Osteoblast (primary cell): Measurements from ENCODE around the gene MICAL3. TPM values are rescaled to one million over a fixed set of nuclear protein-coding genes. Genes with fewer than 3 reads are reported as not detected.

Source experiments
- DNase-seq: peaks from one replicate; pipeline ENCODE4 v3.0.0; 2011; ENCODE audit warnings: low spot score, mixed read lengths; ENCODE audit not compliant: insufficient read length; ENCODE audit errors: missing footprints
- H2AFZ ChIP-seq: 2 replicates; pipeline ENCODE4 v1.6.0; 2011; ENCODE audit warnings: mild to moderate bottlenecking, low read length
- H3K27ac ChIP-seq: 2 replicates; pipeline ENCODE4 v1.5.1; 2011; ENCODE audit warnings: mild to moderate bottlenecking, low read depth, low read length, moderate library complexity
- H3K27me3 ChIP-seq: 2 replicates; pipeline ENCODE4 v1.6.0; 2012; ENCODE audit warnings: mild to moderate bottlenecking, control low read depth, inconsistent platforms, low read length, moderate library complexity; ENCODE audit not compliant: insufficient read depth
- H3K36me3 ChIP-seq: 2 replicates; pipeline ENCODE4 v1.5.1; 2011; ENCODE audit warnings: mild to moderate bottlenecking, low read length, control low read depth, moderate library complexity; ENCODE audit not compliant: insufficient read depth
- H3K4me1 ChIP-seq: 2 replicates; pipeline ENCODE4 v1.5.1; 2011; ENCODE audit warnings: mild to moderate bottlenecking, low read length, control low read depth, moderate library complexity; ENCODE audit not compliant: insufficient read depth
- H3K4me2 ChIP-seq: 2 replicates; pipeline ENCODE4 v1.6.0; 2011; ENCODE audit warnings: mild to moderate bottlenecking, low read length; ENCODE audit not compliant: insufficient read depth
- H3K4me3 ChIP-seq: fragments of 200-600 bp; sonication (generic); 3 replicates; pipeline ENCODE4 v1.5.1; 2012; ENCODE audit warnings: mild to moderate bottlenecking, low read length, inconsistent platforms; ENCODE audit not compliant: insufficient read depth
- H3K79me2 ChIP-seq: 2 replicates; pipeline ENCODE4 v1.6.0; 2012; ENCODE audit warnings: mild to moderate bottlenecking, low read length, control low read depth, inconsistent platforms; ENCODE audit not compliant: insufficient read depth
- H3K9me3 ChIP-seq: 2 replicates; pipeline ENCODE4 v1.5.1; 2011; ENCODE audit warnings: low read depth, low read length, control low read depth
- H4K20me1 ChIP-seq: 2 replicates; pipeline ENCODE4 v1.6.0; 2012; ENCODE audit warnings: mild to moderate bottlenecking, low read length, control low read depth; ENCODE audit not compliant: insufficient read depth
- total RNA-seq: library from RNA; depleted of rRNA; stranded (reverse); fragments of >200 nt; gene quantifications from 2 replicates; pipeline ENCODE4 v1.2.3, GENCODE V29; 2012
- TF ChIP-seq, protein P1 (sequence below): IDR thresholded peaks from 2 replicates; pipeline ENCODE4 v1.5.1; 2011; ENCODE audit warnings: mild to moderate bottlenecking, low read depth, low read length, moderate library complexity; ENCODE audit errors: extremely low read depth

MICAL3 gene
- total RNA-seq, 1 donor, result 35.1 TPM

DNA sequence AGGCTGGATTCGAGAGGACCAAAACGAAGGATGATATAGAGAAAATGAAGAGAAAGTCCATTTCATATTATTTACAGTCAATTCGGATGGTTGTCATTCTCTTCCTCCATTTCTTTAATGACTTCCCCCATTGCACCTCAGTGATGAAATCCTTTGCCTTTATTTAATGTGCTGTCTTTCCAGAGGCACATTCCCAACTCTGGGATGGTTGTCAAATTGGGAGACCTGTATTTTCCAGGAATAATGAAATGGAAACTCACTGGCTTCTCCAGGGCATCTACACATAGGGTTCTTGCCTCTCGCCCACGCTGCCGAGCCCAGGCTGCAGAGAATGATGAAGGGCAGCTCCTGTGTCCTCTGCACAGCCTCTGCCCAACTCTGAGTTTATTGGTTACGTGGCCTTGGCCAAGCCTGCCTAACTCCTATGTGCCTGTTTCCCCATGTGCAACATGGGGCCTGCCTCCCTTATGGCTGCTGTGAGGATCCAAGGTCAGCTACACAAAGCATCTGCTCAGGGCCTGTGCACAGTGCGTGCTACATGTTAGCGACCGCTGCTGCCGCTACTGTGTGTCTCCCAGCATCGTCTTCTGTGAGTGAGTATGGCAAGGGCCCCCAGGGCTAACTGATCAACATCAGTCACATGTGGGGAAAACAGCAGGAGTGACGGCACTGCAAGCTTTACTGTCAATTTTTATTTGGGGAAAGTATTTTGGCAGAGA is 168.6 kb downstream of the MICAL3 start:
- H3K36me3 ChIP-seq, result peaks cover 16% of the 10 kb centered on the region
- H4K20me1 ChIP-seq, result no peaks in the 10 kb centered on the region
- no peaks in the 10 kb centered on the region for H3K9me3 ChIP-seq
- no peak for DNase-seq
- no peaks in the 10 kb centered on the region for H3K4me1 ChIP-seq
- H3K4me3 ChIP-seq, result no peak overlapping the region
- no peaks in the 10 kb centered on the region for H3K27me3 ChIP-seq
- H3K4me2 ChIP-seq, result no peak overlapping the region
- no peaks in the 10 kb centered on the region for H3K79me2 ChIP-seq
- TF ChIP-seq, protein P1, sequence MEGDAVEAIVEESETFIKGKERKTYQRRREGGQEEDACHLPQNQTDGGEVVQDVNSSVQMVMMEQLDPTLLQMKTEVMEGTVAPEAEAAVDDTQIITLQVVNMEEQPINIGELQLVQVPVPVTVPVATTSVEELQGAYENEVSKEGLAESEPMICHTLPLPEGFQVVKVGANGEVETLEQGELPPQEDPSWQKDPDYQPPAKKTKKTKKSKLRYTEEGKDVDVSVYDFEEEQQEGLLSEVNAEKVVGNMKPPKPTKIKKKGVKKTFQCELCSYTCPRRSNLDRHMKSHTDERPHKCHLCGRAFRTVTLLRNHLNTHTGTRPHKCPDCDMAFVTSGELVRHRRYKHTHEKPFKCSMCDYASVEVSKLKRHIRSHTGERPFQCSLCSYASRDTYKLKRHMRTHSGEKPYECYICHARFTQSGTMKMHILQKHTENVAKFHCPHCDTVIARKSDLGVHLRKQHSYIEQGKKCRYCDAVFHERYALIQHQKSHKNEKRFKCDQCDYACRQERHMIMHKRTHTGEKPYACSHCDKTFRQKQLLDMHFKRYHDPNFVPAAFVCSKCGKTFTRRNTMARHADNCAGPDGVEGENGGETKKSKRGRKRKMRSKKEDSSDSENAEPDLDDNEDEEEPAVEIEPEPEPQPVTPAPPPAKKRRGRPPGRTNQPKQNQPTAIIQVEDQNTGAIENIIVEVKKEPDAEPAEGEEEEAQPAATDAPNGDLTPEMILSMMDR, result no peak
- H3K27ac ChIP-seq, result no peak overlapping the region
- no peak overlapping the region for H2AFZ ChIP-seq

DNA sequence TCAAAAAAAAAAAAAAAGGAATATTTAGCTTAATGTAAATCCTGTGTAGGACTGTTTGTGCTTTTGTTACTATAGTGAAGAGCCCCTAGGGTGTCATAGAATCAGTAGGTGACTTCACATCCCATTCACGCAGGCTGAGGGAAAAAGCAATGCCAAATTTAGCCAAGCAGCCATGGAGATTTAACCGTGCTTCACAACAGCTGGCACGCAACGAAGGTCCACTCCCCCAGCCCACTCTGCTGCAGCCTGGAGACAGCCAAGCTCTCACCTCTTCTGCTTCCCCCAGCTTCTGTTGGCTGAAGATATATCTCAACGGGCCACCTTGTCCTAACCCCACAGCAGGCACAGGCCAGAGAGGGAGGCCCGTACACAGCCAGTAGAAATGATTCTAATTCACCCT is 171.3 kb downstream of the MICAL3 start:
- H3K4me3 ChIP-seq, result no peak overlapping the region

GRCh38 chr22:17851759-17852158 is 172.6 kb downstream of the MICAL3 start:
- H3K27ac ChIP-seq, result no peak overlapping the region
- no peaks in the 10 kb centered on the region for H3K9me3 ChIP-seq
- TF ChIP-seq, protein P1, result no peak
- DNase-seq, result no peak
- H3K27me3 ChIP-seq, result no peaks in the 10 kb centered on the region
- H3K4me2 ChIP-seq, result no peak overlapping the region
- H3K4me3 ChIP-seq, result no peak overlapping the region
- H2AFZ ChIP-seq, result no peak overlapping the region
- H3K79me2 ChIP-seq, result no peaks in the 10 kb centered on the region
- peaks cover 5% of the 10 kb centered on the region for H4K20me1 ChIP-seq
- H3K36me3 ChIP-seq, result peaks cover 12% of the 10 kb centered on the region
- H3K4me1 ChIP-seq, result no peaks in the 10 kb centered on the region

More for the DNA sequence above, 171.3 kb downstream of the MICAL3 start:
- Histone ChIP-seq H3K4me2 (no peak overlapping the region), H3K79me2 (no peaks in the 10 kb centered on the region), H4K20me1 (peaks cover 4% of the 10 kb centered on the region), H3K27me3 (no peaks in the 10 kb centered on the region), H3K4me1 (no peaks in the 10 kb centered on the region), H2AFZ (no peak overlapping the region), H3K9me3 (no peaks in the 10 kb centered on the region), H3K36me3 (peaks cover 16% of the 10 kb centered on the region), H3K27ac (no peak overlapping the region)
- TF ChIP-seq, protein P1, result no peak
- DNase-seq, result no peak

DNA sequence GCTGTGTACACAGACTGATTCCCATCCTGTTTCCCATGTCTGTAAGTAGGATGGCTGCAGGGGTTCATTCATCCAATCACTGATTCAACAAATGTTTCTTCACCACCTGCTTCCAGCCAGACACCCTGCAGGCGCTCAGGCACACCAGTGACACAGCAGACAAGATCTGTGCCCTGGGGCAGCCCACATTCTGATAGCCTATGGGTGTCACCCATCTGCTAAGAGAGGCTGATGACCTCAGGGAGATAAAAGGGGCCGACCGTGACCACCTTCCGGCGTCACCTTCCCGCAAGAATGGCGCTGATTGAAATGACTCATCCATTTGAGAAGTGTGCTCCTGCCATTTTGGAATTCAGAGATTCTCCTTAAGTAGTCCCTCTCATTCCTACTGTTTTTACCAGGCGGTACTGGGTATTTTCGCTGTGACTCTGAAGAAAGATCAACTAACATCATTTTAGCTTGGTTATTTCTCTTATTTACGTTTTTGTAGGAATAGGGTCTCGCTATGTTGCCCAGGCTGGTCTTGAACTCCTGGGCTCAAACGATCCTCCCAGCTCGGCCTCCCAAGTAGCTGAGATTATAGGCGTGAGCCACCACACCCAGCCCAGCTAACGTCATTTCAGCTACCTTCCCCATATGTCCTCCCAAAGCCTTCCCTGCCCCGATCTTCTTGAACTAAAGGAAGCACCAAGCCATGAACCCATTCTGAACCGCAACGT is 176.8 kb downstream of the MICAL3 start:
- no peak for DNase-seq
- Histone ChIP-seq H2AFZ (no peak overlapping the region), H3K27me3 (no peaks in the 10 kb centered on the region), H3K4me1 (no peaks in the 10 kb centered on the region), H3K4me2 (no peak overlapping the region), H3K27ac (no peak overlapping the region), H3K79me2 (no peaks in the 10 kb centered on the region), H3K36me3 (peaks cover 3% of the 10 kb centered on the region), H3K9me3 (no peaks in the 10 kb centered on the region), H4K20me1 (peaks cover 12% of the 10 kb centered on the region), H3K4me3 (no peak overlapping the region)
- TF ChIP-seq, protein P1, result no peak
